ENCODE data around the gene APLP1. TPM values are rescaled to one million over a fixed set of nuclear protein-coding genes. Genes with fewer than 3 reads are reported as not detected.

The APLP1 gene
- polyA plus RNA-seq, 1 donor from 2014 or later: 407 TPM

DNA sequence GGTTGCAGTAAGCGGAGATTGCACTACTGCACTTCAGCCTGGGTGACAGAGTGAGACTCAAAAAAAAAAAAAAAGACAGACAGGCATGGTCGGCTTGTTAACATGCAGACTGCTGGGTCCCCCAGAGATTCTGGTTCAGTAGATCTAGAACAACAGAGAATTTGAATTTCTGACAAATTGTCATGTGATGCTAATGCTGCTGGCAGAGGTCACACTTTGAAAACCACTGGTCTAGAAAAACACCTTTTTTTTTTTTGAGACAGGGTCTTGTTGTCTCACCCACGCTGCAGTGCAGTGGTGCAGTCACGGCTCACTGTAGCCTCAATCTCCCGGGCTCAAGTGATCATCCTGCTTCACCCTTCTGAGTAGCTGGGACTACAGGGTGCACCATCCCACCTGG lies 60.1 kb downstream of the APLP1 start:
- no peak overlapping the region for H2AFZ ChIP-seq (ENCODE audit: low read depth, low read length)
- TF ChIP-seq MXI1 (conservative IDR thresholded peaks at IDR 0.05; ENCODE audit: poor library complexity, severe bottlenecking) (no peak), TAF1 (IDR thresholded peaks at IDR 0.05; ENCODE audit: low read depth) (no peak), EZH2 (IDR thresholded peaks at IDR 0.05; ENCODE audit: borderline replicate concordance, insufficient read depth, low read length, poor library complexity, severe bottlenecking) (no peak), EP300 (conservative IDR thresholded peaks at IDR 0.05; ENCODE audit: poor library complexity, severe bottlenecking) (no peak), SMC3 (conservative IDR thresholded peaks at IDR 0.05; ENCODE audit: poor library complexity) (no peak), POLR2AphosphoS5 (IDR thresholded peaks at IDR 0.05) (no peak), RAD21 (conservative IDR thresholded peaks at IDR 0.05) (no peak)
- TF ChIP-seq, protein P1, sequence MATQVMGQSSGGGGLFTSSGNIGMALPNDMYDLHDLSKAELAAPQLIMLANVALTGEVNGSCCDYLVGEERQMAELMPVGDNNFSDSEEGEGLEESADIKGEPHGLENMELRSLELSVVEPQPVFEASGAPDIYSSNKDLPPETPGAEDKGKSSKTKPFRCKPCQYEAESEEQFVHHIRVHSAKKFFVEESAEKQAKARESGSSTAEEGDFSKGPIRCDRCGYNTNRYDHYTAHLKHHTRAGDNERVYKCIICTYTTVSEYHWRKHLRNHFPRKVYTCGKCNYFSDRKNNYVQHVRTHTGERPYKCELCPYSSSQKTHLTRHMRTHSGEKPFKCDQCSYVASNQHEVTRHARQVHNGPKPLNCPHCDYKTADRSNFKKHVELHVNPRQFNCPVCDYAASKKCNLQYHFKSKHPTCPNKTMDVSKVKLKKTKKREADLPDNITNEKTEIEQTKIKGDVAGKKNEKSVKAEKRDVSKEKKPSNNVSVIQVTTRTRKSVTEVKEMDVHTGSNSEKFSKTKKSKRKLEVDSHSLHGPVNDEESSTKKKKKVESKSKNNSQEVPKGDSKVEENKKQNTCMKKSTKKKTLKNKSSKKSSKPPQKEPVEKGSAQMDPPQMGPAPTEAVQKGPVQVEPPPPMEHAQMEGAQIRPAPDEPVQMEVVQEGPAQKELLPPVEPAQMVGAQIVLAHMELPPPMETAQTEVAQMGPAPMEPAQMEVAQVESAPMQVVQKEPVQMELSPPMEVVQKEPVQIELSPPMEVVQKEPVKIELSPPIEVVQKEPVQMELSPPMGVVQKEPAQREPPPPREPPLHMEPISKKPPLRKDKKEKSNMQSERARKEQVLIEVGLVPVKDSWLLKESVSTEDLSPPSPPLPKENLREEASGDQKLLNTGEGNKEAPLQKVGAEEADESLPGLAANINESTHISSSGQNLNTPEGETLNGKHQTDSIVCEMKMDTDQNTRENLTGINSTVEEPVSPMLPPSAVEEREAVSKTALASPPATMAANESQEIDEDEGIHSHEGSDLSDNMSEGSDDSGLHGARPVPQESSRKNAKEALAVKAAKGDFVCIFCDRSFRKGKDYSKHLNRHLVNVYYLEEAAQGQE (IDR thresholded peaks at IDR 0.05; ENCODE audit: borderline replicate concordance): no peak
- TF ChIP-seq, protein P2, sequence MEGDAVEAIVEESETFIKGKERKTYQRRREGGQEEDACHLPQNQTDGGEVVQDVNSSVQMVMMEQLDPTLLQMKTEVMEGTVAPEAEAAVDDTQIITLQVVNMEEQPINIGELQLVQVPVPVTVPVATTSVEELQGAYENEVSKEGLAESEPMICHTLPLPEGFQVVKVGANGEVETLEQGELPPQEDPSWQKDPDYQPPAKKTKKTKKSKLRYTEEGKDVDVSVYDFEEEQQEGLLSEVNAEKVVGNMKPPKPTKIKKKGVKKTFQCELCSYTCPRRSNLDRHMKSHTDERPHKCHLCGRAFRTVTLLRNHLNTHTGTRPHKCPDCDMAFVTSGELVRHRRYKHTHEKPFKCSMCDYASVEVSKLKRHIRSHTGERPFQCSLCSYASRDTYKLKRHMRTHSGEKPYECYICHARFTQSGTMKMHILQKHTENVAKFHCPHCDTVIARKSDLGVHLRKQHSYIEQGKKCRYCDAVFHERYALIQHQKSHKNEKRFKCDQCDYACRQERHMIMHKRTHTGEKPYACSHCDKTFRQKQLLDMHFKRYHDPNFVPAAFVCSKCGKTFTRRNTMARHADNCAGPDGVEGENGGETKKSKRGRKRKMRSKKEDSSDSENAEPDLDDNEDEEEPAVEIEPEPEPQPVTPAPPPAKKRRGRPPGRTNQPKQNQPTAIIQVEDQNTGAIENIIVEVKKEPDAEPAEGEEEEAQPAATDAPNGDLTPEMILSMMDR (IDR thresholded peaks at IDR 0.05; ENCODE audit: poor library complexity, severe bottlenecking): no peak
- no peaks in the 10 kb centered on the region for H4K20me1 ChIP-seq (ENCODE audit: insufficient read depth)
- no peaks in the 10 kb centered on the region for H3K9me3 ChIP-seq (ENCODE audit: low read length)
- H3K9me2 ChIP-seq (ENCODE audit: insufficient read depth, low read length): no peaks in the 10 kb centered on the region
- no peaks in the 10 kb centered on the region for H3K36me3 ChIP-seq (ENCODE audit: insufficient read depth, low read length)
- no peak overlapping the region for H3K9ac ChIP-seq (ENCODE audit: low read length)
- no peak overlapping the region for H3K27ac ChIP-seq (ENCODE audit: low read length)
- H3K4me3 ChIP-seq (ENCODE audit: low read length): no peak overlapping the region
- no peaks in the 10 kb centered on the region for H3K27me3 ChIP-seq (ENCODE audit: insufficient read depth, low read depth, low read length)
- H3F3A ChIP-seq (ENCODE audit: insufficient read depth, low read length, poor library complexity, severe bottlenecking): peaks cover 3% of the 10 kb centered on the region
- no peaks in the 10 kb centered on the region for H3K79me2 ChIP-seq (replicated peaks; ENCODE audit: insufficient read depth, low read length)
- no peak overlapping the region for H3K4me2 ChIP-seq (ENCODE audit: low read length)

Small RNAs within 50 kb of the gene (small RNA-seq; reads per million reads assigned to genes)
- gene RN7SL402P: 0 reads per million in 3 experiments

Other genes with a start within 250 kb of the APLP1 start
- 58.5 and 73.5 TPM in 2 replicates for gene RBM42, start 239.5 kb upstream of the APLP1 start, polyA plus RNA-seq
- gene ETV2, start 226.8 kb upstream of the APLP1 start, polyA plus RNA-seq: 0.58 TPM in 1 of 2 replicates, not detected in the other
- 860 and 1,013 TPM in 2 replicates for gene COX6B1, start 220.3 kb upstream of the APLP1 start, polyA plus RNA-seq
- 0.26 TPM in 1 of 2 replicates, not detected in the other for gene UPK1A, start 202.1 kb upstream of the APLP1 start, polyA plus RNA-seq
- gene ZBTB32, start 164.0 kb upstream of the APLP1 start, polyA plus RNA-seq: not detected in 2 replicates
- gene KMT2B, start 150.6 kb upstream of the APLP1 start, polyA plus RNA-seq: 9.0 and 15.8 TPM in 2 replicates
- gene IGFLR1, start 126.1 kb upstream of the APLP1 start, polyA plus RNA-seq: 4.6 and 7.2 TPM in 2 replicates
- 54.7 and 57.0 TPM in 2 replicates for gene U2AF1L4, start 123.2 kb upstream of the APLP1 start, polyA plus RNA-seq
- gene PSENEN, start 122.9 kb upstream of the APLP1 start, polyA plus RNA-seq: 46.2 and 46.7 TPM in 2 replicates
- 25.7 and 37.2 TPM in 2 replicates for gene LIN37, start 120.0 kb upstream of the APLP1 start, polyA plus RNA-seq
- not detected in 2 replicates for gene HSPB6, start 111.5 kb upstream of the APLP1 start, polyA plus RNA-seq
- gene PROSER3, start 110.4 kb upstream of the APLP1 start, polyA plus RNA-seq: 1.2 and 1.5 TPM in 2 replicates
- 20.5 and 46.0 TPM in 2 replicates for gene ARHGAP33, start 93.0 kb upstream of the APLP1 start, polyA plus RNA-seq
- gene PRODH2, start 55.7 kb upstream of the APLP1 start, polyA plus RNA-seq: not detected in 2 replicates
- 0.05 and 2.8 TPM in 2 replicates for gene NPHS1, start 16.1 kb upstream of the APLP1 start, polyA plus RNA-seq
- gene KIRREL2, start 11.7 kb upstream of the APLP1 start, polyA plus RNA-seq: 0.79 and 2.1 TPM in 2 replicates
- gene NFKBID, start 32.0 kb downstream of the APLP1 start, polyA plus RNA-seq: 6.2 and 6.8 TPM in 2 replicates
- not detected in 2 replicates for gene HCST, start 34.0 kb downstream of the APLP1 start, polyA plus RNA-seq
- not detected in 2 replicates for gene TYROBP, start 39.7 kb downstream of the APLP1 start, polyA plus RNA-seq
- 10.1 and 11.1 TPM in 2 replicates for gene LRFN3, start 67.8 kb downstream of the APLP1 start, polyA plus RNA-seq
- gene SDHAF1, start 126.6 kb downstream of the APLP1 start, polyA plus RNA-seq: 65.3 and 71.6 TPM in 2 replicates
- gene SYNE4, start 140.2 kb downstream of the APLP1 start, polyA plus RNA-seq: 0.16 and 0.19 TPM in 2 replicates
- 45.6 and 63.2 TPM in 2 replicates for gene ALKBH6, start 145.6 kb downstream of the APLP1 start, polyA plus RNA-seq
- 5.6 and 7.8 TPM in 2 replicates for gene CLIP3, start 164.3 kb downstream of the APLP1 start, polyA plus RNA-seq
- 3.8 and 5.5 TPM in 2 replicates for gene THAP8, start 185.7 kb downstream of the APLP1 start, polyA plus RNA-seq
- gene WDR62, start 186.3 kb downstream of the APLP1 start, polyA plus RNA-seq: 0.35 and 0.84 TPM in 2 replicates
- not detected in 2 replicates for gene OVOL3, start 242.6 kb downstream of the APLP1 start, polyA plus RNA-seq
- 159 and 169 TPM in 2 replicates for gene POLR2I, start 246.3 kb downstream of the APLP1 start, polyA plus RNA-seq
- 640 and 643 TPM in 2 replicates for gene TBCB, start 246.9 kb downstream of the APLP1 start, polyA plus RNA-seq